PC-3 (cell line): ENCODE results near the gene NUMA1.

Experiments used
- CTCF ChIP-seq: fragments of 300-600 bp; sonication (generic); conservative IDR thresholded peaks from 2 replicates; pipeline ENCODE4 v1.5.1; 2017; ENCODE audit warnings: antibody characterized with exemption, low read depth, mild to moderate bottlenecking, low read length
- EZH2 ChIP-seq: fragments of 300-600 bp; sonication (generic); IDR thresholded peaks from one replicate; pipeline ENCODE4 v1.6.1; 2017; ENCODE audit warnings: antibody characterized with exemption, mild to moderate bottlenecking, low read length; ENCODE audit not compliant: unreplicated experiment
- EZH2phosphoT487 ChIP-seq: fragments of 300-600 bp; sonication (generic); IDR thresholded peaks from 2 replicates; pipeline ENCODE4 v1.6.1; 2018; ENCODE audit warnings: mild to moderate bottlenecking, antibody characterized with exemption, low read length, borderline replicate concordance

DNA sequence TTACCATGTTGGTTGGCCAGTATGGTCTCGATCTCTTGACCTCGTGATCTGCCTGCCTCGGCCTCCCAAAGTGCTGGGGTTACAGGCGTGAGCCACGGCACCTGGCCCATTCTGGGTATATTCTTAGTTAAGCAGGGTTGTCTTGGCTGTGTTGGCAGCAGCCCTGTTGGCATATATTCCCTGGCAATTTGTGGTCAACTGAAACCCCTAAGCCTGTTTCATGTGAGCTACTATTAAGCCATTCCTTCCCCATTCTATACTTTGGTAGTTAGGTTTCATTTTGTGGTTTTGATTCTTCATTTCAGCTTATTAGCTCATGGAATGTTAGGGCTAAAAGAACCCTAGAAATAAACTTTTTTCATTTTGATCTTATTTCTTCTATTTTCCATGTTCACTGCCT lies 103.8 kb downstream of the NUMA1 start:
- TF ChIP-seq CTCF (no peak), EZH2phosphoT487 (no peak), EZH2 (no peak)
